H54 (cell line): Measurements from ENCODE around the gene NFATC2.
"Not testable (repeated sequence)": the region's sequence is repeated elsewhere in the genome, so short reads cannot be mapped to it uniquely, and the experiment has no call there.

Source experiments
- DNase-seq: peaks from one replicate; pipeline ENCODE4 v3.0.0; 2011; ENCODE audit warnings: low spot score, mixed read lengths; ENCODE audit not compliant: insufficient read length
- FAIRE-seq: peaks from 3 replicates; lab custom pipeline; 2011; peaks lifted over from hg19 to GRCh38; lab: Jason Lieb, UNC
- POLR2A ChIP-seq: IDR thresholded peaks from 2 replicates; pipeline ENCODE4 v1.6.1; 2011; ENCODE audit warnings: low read depth, mild to moderate bottlenecking, low read length

Gene NFATC2

DNA sequence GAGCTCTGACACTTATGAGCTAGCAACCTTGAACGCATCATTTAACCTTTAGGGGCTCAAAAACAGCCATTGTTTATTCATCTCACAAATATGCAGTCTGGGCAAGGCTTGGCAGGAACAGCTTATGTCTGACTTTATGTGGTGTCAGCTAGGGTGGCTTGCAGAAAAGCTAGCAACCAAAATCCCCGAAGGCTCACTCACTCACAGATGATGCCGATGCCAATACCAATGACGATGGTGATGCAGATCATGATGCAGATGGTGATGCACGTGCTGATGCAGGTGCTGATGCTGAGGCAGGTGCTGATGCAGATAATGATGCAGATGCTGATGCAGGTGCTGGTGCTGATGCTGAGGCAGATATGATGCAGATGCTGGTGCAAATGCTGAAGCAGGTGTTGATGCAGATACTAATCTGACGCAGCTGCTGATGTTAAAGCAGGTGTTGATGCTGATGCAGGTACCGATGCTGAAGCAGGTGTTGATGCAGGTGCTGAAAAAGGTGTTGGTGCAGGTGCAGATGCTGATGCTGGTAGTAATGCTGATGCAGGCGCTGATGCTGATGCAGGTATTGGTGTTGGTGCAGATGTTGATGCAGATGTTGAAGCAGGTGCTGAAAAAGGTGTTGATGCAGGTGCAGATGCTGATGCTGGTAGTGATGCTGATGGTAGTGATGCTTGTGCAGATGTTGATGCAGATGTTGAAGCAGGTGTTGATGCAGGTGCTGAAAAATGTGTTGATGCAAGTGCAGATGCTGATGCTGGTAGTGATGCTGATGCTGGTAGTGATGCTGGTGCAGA is 195.6 kb downstream of the NFATC2 start:
- FAIRE-seq (no peak), DNase-seq (peak; percentile 45)
- no peak for TF ChIP-seq POLR2A

DNA sequence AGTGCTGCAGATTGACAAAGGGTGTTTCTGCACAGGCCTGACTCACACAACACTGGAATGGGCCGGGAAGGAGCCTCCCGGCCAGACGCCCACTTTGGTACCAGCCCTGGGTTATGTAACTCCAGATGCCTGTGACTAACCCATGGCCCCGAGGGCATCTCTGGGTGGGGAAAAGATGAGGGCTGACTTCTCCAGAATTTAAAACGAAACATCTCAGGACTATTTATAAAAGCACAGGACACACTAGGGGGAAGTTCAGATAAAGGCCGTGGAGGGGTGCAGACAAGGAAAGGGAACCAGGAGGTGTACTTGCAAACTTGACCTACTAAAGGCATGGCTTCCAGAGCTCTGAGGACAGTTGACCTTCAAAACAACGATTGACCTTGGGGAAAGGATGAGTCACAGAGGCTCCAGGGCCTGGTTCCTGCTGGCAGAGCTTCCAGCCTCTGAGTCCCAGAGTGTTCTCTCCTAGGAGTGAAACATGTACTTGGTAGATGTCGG is 196.9 kb downstream of the NFATC2 start:
- DNase-seq (peak; percentile 42), FAIRE-seq (no peak)
- TF ChIP-seq POLR2A = no peak

DNA sequence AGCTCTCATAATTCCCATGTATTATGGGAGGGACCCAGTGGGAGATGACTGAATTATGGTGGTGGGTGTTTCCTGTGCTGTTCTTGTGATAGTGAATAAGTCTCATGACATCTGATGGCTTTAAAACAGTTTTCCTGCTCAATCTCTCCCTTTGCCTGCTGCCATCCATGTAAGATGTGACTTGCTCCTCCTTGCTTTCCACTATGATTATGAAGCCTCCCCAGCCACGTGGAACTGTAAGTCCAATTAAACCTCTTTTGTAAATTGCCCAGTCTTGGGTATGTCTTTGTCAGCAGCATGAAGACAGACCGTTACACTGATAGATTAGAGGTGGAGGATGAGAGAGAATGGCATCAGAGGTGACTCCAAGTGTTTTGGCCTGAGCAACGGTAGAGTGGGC is 198.7 kb downstream of the NFATC2 start:
- not testable (repeated sequence) for FAIRE-seq, DNase-seq

DNA sequence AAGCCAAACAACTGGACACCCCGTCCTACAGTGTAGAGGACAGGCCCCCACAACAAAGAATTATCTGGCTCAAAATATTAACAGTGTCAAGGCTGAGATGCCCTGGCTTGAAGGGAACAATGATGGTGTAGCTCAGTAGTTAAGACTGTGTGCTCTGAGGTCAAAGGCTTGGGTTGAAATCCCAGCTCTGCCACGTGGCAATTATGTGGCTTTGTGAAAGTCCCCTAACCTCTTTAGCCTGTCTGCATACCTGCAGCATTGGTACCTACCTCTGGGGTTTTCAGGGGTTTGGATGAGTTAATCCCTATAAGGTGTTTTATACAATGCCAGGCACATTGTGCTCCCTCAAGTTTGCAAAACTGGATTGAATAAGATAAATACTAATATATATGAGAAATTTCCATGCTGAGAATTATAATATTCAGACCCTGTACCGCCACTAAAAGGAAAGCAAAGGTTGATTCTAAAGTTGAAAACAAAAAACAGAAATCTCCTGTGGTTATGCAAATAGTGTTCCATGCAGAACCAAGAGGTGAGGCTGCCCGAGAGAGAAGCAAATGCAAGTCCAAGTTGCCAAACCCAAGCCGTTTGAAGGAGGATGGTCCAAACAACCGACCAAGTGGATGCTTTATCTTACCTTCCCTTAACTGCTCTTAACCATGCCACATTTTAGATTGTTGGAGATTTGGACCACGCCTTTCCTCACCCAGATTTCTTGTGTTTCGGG is 199.8 kb downstream of the NFATC2 start:
- FAIRE-seq = no peak
- TF ChIP-seq POLR2A = no peak
- DNase-seq = no peak

DNA sequence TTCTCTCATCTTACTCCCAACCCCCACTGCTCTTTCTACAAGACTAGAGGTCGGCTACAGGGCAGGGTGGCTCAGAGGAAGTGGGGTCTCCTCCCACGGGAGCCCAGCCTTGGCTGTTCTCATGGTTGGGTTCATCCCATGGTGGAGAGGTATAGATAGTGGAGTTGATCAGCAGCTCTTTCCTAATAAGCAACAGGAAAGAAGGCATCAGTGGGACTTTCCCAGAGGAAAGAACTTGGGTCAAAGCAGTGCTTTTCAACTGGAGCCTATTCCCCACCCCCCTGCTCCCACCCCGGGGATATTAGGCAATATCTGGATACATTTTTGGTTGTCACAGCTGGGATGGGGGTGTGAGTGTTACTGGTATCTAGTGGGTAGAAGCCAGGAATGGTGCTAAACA is 200.9 kb downstream of the NFATC2 start:
- DNase-seq (no peak), FAIRE-seq (no peak)
- no peak for TF ChIP-seq POLR2A

DNA sequence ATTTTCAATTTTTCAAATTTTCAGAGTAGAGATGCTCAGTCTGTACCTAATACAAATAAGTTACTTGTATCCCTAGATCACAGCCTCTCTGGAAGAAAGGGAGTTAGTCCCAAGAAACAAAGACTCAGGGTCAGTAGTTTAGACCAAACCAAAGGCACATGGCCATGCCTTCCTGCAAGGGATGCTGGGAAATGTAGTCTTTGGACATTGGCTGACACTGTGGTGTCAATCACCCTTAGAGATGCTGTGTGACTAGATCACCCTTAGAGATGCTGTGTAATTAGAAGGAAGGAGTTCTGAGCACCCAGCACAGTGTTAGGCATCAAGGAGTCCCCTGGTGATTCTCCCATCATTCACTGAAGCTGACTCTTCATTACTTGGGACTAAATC is 202.1 kb downstream of the NFATC2 start:
- DNase-seq = no peak
- FAIRE-seq = no peak
- TF ChIP-seq POLR2A = no peak

DNA sequence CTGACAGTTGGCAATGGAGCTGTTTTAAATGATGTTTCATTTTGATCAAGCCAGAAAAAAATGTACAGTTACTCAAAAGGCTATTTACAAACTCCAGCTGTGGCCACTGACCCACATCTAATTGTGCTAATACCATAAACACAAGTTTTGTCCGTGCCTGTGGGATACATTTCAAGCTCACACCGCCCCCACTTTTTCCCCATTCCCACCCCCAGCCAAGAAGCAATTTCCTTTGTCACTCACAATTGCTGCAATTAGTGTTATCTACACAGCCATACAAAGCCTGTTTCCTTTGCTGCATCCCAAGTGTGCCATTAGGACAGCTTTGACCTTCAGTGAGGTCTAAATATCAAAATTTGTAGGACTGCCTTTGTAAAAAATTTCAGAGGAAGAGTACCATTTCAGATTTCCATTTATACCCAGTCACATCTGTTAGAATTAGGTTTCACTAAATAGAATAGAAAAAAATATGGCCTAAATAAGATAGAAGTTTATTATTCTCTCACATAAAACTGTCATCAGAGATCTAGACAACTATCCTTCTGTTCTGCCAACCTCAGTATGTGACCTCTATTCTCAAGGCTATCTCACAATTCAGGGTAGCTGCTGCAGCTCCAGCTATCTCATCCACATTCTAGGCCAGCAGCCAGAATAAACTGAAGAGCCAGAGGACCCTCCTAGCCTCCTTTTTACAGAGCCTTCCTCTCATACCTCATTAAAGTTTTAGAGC is 202.6 kb downstream of the NFATC2 start:
- no peak for DNase-seq
- no peak for TF ChIP-seq POLR2A
- FAIRE-seq = no peak

DNA sequence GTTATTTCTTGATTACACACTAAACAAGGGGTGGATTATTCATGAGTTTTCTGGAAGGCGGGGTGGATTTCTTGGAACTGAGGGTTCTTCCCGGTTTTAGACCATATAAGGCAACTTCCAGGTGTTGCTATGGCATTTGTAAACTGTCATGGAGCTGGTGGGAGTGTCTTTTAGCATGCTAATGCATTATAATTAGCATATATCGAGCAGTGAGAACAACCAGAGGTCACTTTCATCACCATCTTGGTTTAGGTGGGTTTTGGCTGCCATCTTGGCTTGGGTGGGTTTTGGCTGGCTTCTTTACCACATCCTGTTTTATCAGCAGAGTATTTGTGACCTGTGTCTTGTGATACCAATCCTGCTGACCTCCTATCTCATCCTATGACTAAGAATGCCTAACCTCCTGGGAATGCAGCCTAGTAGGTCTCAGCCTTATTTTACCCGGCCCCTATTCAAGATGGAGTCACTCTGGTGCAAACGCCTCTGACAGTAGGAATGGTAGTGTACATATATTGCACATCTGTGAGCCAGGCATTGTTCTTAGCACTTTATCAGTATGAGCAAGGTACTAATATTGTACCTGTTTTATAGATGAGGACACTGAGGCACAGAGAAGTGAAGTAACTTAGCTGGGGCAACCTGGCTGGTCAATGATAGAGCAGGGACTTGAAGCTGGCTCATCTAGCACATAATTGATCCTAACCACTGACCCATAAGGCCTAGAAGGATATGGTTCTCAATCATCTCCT is 203.7 kb downstream of the NFATC2 start:
- no peak for TF ChIP-seq POLR2A
- no peak for DNase-seq
- no peak for FAIRE-seq

DNA sequence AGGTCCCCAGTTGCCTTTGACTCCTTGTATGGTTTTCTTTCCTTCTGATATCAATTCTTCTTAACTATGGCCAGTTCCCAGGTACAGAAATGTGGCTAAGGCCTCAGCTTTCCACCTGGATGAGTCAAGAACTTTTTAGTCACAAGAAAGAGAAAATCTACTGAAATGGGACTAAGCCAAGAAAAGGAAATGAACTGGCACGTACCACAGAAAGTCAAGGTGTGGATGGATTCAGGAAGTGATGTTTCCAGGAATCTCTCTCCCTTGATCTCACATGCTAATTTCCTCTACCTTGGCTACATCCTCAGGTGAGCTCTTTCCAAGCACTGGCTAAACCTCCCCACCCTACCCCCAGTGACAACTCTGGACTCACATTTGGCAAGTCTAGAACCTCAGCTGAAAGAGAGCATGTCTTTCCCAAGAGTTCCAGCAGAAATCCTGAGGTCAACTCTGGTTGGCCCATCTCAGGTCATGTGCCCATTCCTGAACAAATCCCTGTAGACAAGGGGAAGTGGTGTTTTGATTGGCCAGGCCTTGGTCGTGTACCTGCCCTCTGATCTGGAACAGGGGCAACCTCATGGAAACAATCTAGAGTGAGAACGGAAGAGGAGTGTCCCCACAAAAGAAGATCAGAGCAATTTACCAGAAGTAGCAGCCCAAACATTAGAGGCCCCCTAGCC is 205.3 kb downstream of the NFATC2 start:
- TF ChIP-seq POLR2A = no peak
- no peak for FAIRE-seq
- DNase-seq = no peak
